Fibroblast of villous mesenchyme (primary cell): ENCODE data around the gene DERL3. TPM values are rescaled to one million over a fixed set of nuclear protein-coding genes. Genes with fewer than 3 reads are reported as not detected.

Experiments used
- DNase-seq: peaks from one replicate; pipeline ENCODE4 v3.0.0-alpha.2; 2010; ENCODE audit warnings: low read depth
- H3K4me3 ChIP-seq: 2 replicates; pipeline ENCODE4 v1.5.1; 2011; ENCODE audit warnings: low read depth, mild to moderate bottlenecking, low read length
- total RNA-seq: library from RNA; depleted of rRNA; stranded (reverse); fragments of >200 nt; gene quantifications from 2 replicates; pipeline ENCODE4 v1.2.3, GENCODE V29; 2012
- TF ChIP-seq, protein P1 (sequence below): IDR thresholded peaks from 2 replicates; pipeline ENCODE4 v1.5.1; 2012; ENCODE audit warnings: low read depth, mild to moderate bottlenecking, low read length; ENCODE audit not compliant: insufficient read depth

Gene DERL3
- total RNA-seq, 1 donor, result 0.86 TPM

DNA sequence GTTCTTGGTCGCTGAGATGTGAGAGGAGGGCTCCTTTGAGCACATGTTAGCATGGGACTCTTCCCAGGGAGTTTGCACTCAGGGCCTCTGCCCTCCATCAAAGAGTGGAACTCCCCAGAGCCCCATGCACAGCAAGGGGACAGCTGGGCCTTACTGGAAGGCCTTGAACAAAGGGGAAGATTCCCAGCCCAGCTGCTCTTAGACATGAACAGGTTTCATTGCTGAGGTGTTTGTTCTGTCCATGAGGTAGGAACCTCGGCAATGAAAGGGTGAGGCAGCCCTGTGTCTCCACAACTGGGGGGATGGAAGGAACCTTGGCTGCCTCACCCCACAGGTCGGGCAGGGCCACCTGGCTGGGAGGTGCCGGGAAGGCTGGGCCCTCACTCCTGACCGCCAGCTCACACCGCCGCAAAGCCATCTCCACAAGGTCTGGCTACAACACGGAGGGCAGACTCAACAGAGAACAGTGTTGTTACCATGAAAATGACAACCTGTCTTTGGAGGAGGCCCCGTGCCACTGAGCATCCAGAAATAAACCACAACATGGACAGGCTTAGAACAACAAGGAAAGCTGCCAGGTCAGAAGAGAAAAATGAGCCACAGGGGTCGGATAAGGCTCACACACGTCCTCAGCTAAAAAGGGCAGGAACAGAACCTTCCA lies 3.2 kb downstream of the DERL3 start:
- H3K4me3 ChIP-seq, result no peak overlapping the region
- DNase-seq, result no peak
- TF ChIP-seq, protein P1, sequence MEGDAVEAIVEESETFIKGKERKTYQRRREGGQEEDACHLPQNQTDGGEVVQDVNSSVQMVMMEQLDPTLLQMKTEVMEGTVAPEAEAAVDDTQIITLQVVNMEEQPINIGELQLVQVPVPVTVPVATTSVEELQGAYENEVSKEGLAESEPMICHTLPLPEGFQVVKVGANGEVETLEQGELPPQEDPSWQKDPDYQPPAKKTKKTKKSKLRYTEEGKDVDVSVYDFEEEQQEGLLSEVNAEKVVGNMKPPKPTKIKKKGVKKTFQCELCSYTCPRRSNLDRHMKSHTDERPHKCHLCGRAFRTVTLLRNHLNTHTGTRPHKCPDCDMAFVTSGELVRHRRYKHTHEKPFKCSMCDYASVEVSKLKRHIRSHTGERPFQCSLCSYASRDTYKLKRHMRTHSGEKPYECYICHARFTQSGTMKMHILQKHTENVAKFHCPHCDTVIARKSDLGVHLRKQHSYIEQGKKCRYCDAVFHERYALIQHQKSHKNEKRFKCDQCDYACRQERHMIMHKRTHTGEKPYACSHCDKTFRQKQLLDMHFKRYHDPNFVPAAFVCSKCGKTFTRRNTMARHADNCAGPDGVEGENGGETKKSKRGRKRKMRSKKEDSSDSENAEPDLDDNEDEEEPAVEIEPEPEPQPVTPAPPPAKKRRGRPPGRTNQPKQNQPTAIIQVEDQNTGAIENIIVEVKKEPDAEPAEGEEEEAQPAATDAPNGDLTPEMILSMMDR, result no peak

DNA sequence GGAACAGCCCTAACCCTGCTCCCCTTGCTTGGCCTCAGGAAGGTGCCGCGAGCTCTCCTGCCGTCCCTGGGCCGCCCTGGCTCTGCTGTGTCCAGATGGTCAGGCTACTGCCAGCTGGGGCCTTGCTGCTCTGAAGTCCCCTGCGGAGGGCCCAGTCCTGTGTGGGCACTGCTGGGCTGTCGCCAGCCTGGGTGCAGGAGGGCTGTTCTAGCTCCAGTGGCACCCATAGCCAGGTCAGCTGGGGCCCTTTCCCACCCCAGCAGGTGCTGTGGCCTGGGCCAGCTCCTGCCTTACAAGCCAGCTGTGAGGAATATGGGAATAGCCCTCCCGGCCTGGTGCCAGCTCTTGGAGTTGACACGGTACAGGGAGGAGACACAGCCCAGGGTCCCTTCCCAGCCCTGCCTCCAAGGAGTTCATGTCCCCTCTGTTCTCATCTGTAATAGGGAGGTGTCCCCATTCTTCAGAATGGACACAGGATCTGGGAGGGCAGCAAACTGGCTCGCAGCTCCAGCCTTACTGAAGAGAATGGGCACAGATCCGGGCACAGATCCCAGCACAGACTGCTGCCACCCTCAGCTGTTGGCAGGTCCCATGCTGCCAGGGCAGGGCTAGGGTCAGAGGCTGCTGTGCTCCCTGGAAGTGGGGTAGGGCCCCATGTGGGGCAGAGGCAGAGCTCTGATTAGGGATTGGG lies 3.9 kb downstream of the DERL3 start:
- no peak for DNase-seq
- TF ChIP-seq, protein P1, result no peak
- no peak overlapping the region for H3K4me3 ChIP-seq

DNA sequence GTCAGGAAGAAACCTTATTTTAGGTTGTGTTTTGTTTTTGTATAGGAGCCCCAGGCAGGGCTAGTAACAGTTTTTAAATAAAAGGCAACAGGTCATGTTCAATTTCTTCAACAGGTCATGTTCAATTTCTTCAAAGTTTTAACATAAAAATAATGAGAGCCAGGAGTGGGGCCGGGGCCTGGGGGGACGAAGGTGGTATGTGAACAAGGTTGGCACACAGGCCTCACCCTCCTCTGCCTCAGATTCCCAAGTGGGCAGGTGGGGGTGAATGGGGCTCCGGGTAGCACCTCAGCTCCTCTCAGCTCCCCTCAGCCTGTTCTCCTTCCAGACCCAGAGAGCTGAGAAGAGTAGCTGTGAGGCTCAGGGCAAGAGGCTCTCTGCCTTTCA lies 4.4 kb downstream of the DERL3 start:
- TF ChIP-seq, protein P1, result no peak
- H3K4me3 ChIP-seq, result no peak overlapping the region
- no peak for DNase-seq

DNA sequence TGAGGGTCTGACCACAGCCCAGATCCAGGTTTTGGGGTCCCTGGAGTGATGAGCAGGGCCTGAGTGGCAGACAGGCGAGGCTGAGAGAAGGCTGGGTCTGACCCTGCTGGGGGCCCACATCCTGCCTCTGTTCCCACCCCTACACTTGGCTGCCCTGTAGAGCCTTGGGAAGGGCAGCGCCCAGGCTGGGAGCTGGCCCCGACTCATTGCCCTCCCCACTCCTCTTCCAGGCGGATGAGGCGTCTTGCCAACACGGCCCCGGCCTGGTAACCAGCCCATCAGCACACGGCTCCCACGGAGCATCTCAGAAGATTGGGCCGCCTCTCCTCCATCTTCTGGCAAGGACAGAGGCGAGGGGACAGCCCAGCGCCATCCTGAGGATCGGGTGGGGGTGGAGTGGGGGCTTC lies 4.9 kb downstream of the DERL3 start:
- DNase-seq, result no peak
- TF ChIP-seq, protein P1, result no peak
- H3K4me3 ChIP-seq, result no peak overlapping the region

DNA sequence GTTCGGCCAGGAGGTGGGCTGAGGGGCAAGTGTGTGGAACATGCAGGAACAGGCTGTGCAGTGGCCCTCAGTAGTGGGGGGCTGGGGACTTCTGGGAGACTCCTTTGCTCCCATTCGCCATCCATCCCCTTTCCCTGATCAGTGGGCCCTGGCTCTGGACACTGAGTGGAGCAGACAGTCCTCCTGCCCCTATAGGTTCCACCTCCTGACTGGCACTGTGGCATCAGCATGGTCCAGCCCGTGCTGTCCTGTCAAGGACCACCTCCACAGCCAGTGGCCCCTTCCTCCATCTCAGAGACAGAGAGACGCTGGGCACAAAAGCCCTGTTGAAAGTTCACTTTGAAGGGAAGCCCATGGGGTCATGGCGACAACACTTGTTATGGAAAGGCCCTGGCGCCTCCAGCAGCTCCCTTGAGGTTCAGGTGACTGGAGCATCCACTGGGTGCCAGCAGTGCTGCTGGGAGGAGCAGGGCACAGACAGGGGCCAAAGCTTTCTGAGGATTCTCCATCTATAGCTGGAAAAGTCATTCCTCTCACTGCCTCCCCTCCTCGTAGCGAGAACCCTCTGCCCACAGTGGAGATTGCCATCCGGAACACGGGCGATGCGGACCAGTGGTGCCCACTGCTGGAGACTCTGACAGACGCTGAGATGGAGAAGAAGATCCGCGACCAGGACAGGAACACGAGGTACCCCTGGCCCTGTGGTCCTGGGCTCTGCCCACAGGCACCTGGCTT lies 5.6 kb downstream of the DERL3 start:
- TF ChIP-seq, protein P1, result no peak
- no peak for DNase-seq
- no peak overlapping the region for H3K4me3 ChIP-seq

DNA sequence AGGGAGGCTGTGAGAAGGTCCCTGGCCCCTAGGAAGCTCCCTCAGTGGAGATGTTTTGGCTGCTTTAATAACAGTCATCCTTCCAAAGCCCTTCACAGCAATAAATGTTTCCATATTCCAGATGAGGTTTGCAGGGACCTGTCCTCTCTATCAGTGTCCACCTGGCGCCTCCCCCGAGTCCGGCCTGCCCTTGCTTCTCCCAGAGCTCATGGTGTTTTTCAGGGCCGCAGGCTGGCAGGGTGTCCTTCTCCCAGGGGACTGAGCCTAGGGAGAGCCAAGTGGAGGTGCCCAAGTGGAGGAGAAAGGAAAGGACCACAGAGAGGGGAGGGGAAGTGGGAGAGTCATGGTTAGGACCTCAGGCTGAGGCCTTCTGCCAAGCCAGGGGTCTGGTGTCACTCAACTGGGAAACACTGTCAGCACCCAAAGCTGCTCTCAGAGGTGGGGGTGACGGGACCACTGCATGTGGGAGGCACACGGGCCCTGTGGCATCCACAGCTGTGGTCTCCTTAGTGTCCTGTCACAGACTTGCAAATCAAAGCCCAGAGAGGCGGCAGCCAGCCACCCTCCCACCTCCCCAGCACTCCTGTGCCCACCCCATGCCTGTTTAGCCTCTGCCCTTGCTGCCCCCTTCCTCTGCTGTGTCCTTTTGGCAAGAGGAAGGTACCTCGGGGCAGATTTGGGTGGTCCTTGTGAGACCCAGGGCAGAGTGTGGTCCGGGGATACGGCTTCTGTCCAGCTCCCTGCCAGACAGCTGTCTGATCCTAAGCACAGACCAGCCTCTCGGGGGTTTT lies 6.4 kb downstream of the DERL3 start:
- no peak overlapping the region for H3K4me3 ChIP-seq
- TF ChIP-seq, protein P1, result no peak
- DNase-seq, result no peak
